Osteoblast (primary cell): ENCODE results near the gene CNPY2. TPM values are rescaled to one million over a fixed set of nuclear protein-coding genes. Genes with fewer than 3 reads are reported as not detected.
"Not testable (repeated sequence)": the region's sequence is repeated elsewhere in the genome, so short reads cannot be mapped to it uniquely, and the experiment has no call there.

ENCODE experiments used
- DNase-seq: peaks from one replicate; pipeline ENCODE4 v3.0.0; 2011; ENCODE audit warnings: low spot score, mixed read lengths; ENCODE audit not compliant: insufficient read length; ENCODE audit errors: missing footprints
- H2AFZ ChIP-seq: 2 replicates; pipeline ENCODE4 v1.6.0; 2011; ENCODE audit warnings: mild to moderate bottlenecking, low read length
- H3K27ac ChIP-seq: 2 replicates; pipeline ENCODE4 v1.5.1; 2011; ENCODE audit warnings: mild to moderate bottlenecking, low read depth, low read length, moderate library complexity
- H3K27me3 ChIP-seq: 2 replicates; pipeline ENCODE4 v1.6.0; 2012; ENCODE audit warnings: mild to moderate bottlenecking, control low read depth, inconsistent platforms, low read length, moderate library complexity; ENCODE audit not compliant: insufficient read depth
- H3K36me3 ChIP-seq: 2 replicates; pipeline ENCODE4 v1.5.1; 2011; ENCODE audit warnings: mild to moderate bottlenecking, low read length, control low read depth, moderate library complexity; ENCODE audit not compliant: insufficient read depth
- H3K4me1 ChIP-seq: 2 replicates; pipeline ENCODE4 v1.5.1; 2011; ENCODE audit warnings: mild to moderate bottlenecking, low read length, control low read depth, moderate library complexity; ENCODE audit not compliant: insufficient read depth
- H3K4me2 ChIP-seq: 2 replicates; pipeline ENCODE4 v1.6.0; 2011; ENCODE audit warnings: mild to moderate bottlenecking, low read length; ENCODE audit not compliant: insufficient read depth
- H3K4me3 ChIP-seq: fragments of 200-600 bp; sonication (generic); 3 replicates; pipeline ENCODE4 v1.5.1; 2012; ENCODE audit warnings: mild to moderate bottlenecking, low read length, inconsistent platforms; ENCODE audit not compliant: insufficient read depth
- H3K79me2 ChIP-seq: 2 replicates; pipeline ENCODE4 v1.6.0; 2012; ENCODE audit warnings: mild to moderate bottlenecking, low read length, control low read depth, inconsistent platforms; ENCODE audit not compliant: insufficient read depth
- H3K9me3 ChIP-seq: 2 replicates; pipeline ENCODE4 v1.5.1; 2011; ENCODE audit warnings: low read depth, low read length, control low read depth
- H4K20me1 ChIP-seq: 2 replicates; pipeline ENCODE4 v1.6.0; 2012; ENCODE audit warnings: mild to moderate bottlenecking, low read length, control low read depth; ENCODE audit not compliant: insufficient read depth
- CTCF ChIP-seq: IDR thresholded peaks from 2 replicates; pipeline ENCODE4 v1.5.1; 2011; ENCODE audit warnings: mild to moderate bottlenecking, low read depth, low read length, moderate library complexity; ENCODE audit errors: extremely low read depth
- total RNA-seq: library from RNA; depleted of rRNA; stranded (reverse); fragments of >200 nt; gene quantifications from 2 replicates; pipeline ENCODE4 v1.2.3, GENCODE V29; 2012

Gene CNPY2
- total RNA-seq, 1 donor: 82.5 TPM

DNA sequence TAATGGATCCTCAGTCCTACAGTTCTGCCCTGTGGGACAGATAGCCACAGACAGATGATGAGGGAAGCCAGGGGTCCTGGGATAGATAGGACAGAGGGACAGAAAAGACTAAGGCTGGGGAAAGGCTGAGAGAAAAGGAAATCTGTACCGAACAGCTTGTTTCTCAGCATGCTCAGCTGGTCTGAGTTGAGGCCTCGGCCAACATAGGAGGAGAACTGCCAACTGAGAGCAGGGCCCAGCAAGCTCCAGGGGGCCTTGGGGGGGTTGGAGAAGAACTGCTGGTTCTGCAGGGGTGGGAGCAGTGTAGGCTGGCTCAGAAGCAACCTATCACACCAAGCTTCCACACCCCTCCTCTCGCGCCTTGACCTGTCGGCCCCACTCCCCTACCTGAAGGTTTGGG, 33.0 kb upstream of the CNPY2 start:
- H3K9me3 ChIP-seq: no peaks in the 10 kb centered on the region
- H3K27ac ChIP-seq: no peak overlapping the region
- H3K4me2 ChIP-seq: no peak overlapping the region
- H4K20me1 ChIP-seq: peaks cover 3% of the 10 kb centered on the region
- H3K36me3 ChIP-seq: peaks cover 82% of the 10 kb centered on the region
- no peak overlapping the region for H3K4me3 ChIP-seq
- no peak overlapping the region for H2AFZ ChIP-seq
- TF ChIP-seq CTCF: no peak
- no peaks in the 10 kb centered on the region for H3K4me1 ChIP-seq
- DNase-seq: no peak
- H3K79me2 ChIP-seq: no peaks in the 10 kb centered on the region
- no peaks in the 10 kb centered on the region for H3K27me3 ChIP-seq

DNA sequence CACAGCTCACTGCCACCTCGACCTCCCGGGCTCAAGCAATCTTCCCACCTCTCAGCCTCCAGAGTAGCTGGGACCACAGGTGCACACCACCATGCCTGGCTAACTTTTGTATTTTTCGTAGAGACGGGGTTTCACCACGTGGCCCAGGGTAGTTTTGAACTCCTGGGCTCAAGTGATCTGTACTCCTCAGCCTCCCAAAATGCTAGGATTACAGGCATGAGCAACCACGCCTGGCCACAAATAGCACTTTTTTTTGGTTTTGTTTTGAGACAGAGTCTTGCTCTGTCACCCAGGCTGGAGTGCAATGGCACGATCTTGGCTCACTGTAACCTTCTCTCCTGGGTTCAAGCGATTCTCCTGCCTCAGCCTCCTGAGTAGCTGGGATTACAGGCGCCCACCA, 31.5 kb upstream of the CNPY2 start:
- H3K36me3 ChIP-seq: peaks cover 83% of the 10 kb centered on the region

GRCh38 chr12:56346675-56347074, 30.9 kb upstream of the CNPY2 start:
- H3K9me3 ChIP-seq: no peaks in the 10 kb centered on the region
- no peak overlapping the region for H3K27ac ChIP-seq
- H3K4me1 ChIP-seq: no peaks in the 10 kb centered on the region
- H3K4me3 ChIP-seq: no peak overlapping the region
- no peak overlapping the region for H3K4me2 ChIP-seq
- no peaks in the 10 kb centered on the region for H3K79me2 ChIP-seq
- H3K36me3 ChIP-seq: peaks cover 82% of the 10 kb centered on the region
- no peak for DNase-seq
- no peaks in the 10 kb centered on the region for H4K20me1 ChIP-seq
- TF ChIP-seq CTCF: no peak
- H3K27me3 ChIP-seq: no peaks in the 10 kb centered on the region
- H2AFZ ChIP-seq: no peak overlapping the region

More for the DNA sequence above, 31.5 kb upstream of the CNPY2 start:
- not testable (repeated sequence) for H3K79me2 ChIP-seq, H3K27ac ChIP-seq, H3K4me1 ChIP-seq, H4K20me1 ChIP-seq, H3K4me2 ChIP-seq, H3K4me3 ChIP-seq, H2AFZ ChIP-seq, H3K27me3 ChIP-seq, H3K9me3 ChIP-seq, DNase-seq

GRCh38 chr12:56342290-56342689, 26.5 kb upstream of the CNPY2 start:
- not testable (repeated sequence) for H3K27me3 ChIP-seq, H3K4me2 ChIP-seq, DNase-seq, H2AFZ ChIP-seq, H3K79me2 ChIP-seq, H3K4me1 ChIP-seq, H3K9me3 ChIP-seq, H3K4me3 ChIP-seq, H4K20me1 ChIP-seq, H3K27ac ChIP-seq
- peaks cover 49% of the 10 kb centered on the region for H3K36me3 ChIP-seq

DNA sequence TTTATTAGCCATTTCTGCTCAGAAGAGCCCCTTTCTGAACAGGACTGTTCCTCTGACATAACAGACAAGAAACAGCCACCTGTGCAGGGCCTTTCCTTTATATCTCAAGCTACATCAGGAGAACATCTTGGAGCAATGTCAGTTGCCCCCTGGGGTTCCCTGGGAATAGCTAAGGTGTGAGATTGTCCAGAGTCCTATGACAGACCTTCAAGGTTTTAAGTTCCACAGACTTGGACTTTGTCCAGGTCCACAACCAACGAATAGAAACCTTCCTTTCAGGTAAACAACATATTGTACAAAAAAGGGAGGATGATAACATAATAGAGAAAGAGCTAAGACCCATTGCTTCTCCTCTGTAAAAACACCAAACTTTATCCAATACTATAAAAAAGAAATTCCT, 25.8 kb upstream of the CNPY2 start:
- no peak overlapping the region for H3K4me2 ChIP-seq
- H3K27ac ChIP-seq: no peak overlapping the region
- H3K79me2 ChIP-seq: no peaks in the 10 kb centered on the region
- no peak overlapping the region for H3K4me3 ChIP-seq
- H2AFZ ChIP-seq: no peak overlapping the region
- H4K20me1 ChIP-seq: no peaks in the 10 kb centered on the region
- peaks cover 44% of the 10 kb centered on the region for H3K36me3 ChIP-seq
- no peak for TF ChIP-seq CTCF
- no peaks in the 10 kb centered on the region for H3K4me1 ChIP-seq
- DNase-seq: no peak
- no peaks in the 10 kb centered on the region for H3K27me3 ChIP-seq
- no peaks in the 10 kb centered on the region for H3K9me3 ChIP-seq
